ENCODE data around the gene HNRNPAB.

Gene HNRNPAB

GRCh38 chr5:178232124-178232919 is 28.0 kb downstream of the HNRNPAB start, which contains the start of gene PHYKPL:
Gene PHYKPL, minus strand, starts transcription at chr5:178232802. Its CDS starts 252 bp downstream, at chr5:178232550.
- DNase-seq = peak; percentile 90

GRCh38 chr5:178232920-178233429 is 28.6 kb downstream of the HNRNPAB start:
- DNase-seq = no peak

GRCh38 chr5:178234121-178234749 is 29.9 kb downstream of the HNRNPAB start:
- no peak for DNase-seq

- DNase-seq = peak; percentile 93
These were observed 30.6 kb downstream of the HNRNPAB start for GRCh38 chr5:178234750-178235587.

- DNase-seq = no peak
These were observed 31.2 kb downstream of the HNRNPAB start for GRCh38 chr5:178235588-178235974.

GRCh38 chr5:178236126-178236525 is 31.8 kb downstream of the HNRNPAB start:
- DNase-seq = no peak

- no peak for DNase-seq
These were observed 32.3 kb downstream of the HNRNPAB start for GRCh38 chr5:178236679-178237078.

GRCh38 chr5:178237431-178238312 is 33.3 kb downstream of the HNRNPAB start:
- no peak for DNase-seq

- no peak for DNase-seq
These were observed 33.9 kb downstream of the HNRNPAB start for GRCh38 chr5:178238313-178238635.

- DNase-seq = peak; percentile 69
These were observed 34.6 kb downstream of the HNRNPAB start for GRCh38 chr5:178238711-178239592.

GRCh38 chr5:178239626-178240301 is 35.4 kb downstream of the HNRNPAB start:
- peak; percentile 74 for DNase-seq

- DNase-seq = no peak
These were observed 36.0 kb downstream of the HNRNPAB start for GRCh38 chr5:178240341-178240741.

- peak; percentile 70 for DNase-seq
These were observed 36.4 kb downstream of the HNRNPAB start for GRCh38 chr5:178240766-178241165.

GRCh38 chr5:178241231-178241663 is 36.9 kb downstream of the HNRNPAB start:
- no peak for DNase-seq

GRCh38 chr5:178241688-178242231 is 37.4 kb downstream of the HNRNPAB start:
- peak; percentile 70 for DNase-seq

- DNase-seq = no peak
These were observed 38.1 kb downstream of the HNRNPAB start for GRCh38 chr5:178242416-178242815.

- DNase-seq = no peak
These were observed 40.2 kb downstream of the HNRNPAB start for GRCh38 chr5:178244576-178244975.

- no peak for DNase-seq
These were observed 41.1 kb downstream of the HNRNPAB start for GRCh38 chr5:178245389-178245788.

GRCh38 chr5:178246624-178247279 is 42.4 kb downstream of the HNRNPAB start:
- no peak for DNase-seq

All from activated CD8-positive, alpha-beta memory T cell treated with anti-CD3 and anti-CD28 coated beads for 24 hours (primary cell).